Right kidney (tissue), 1 donor: Measurements from ENCODE around the gene SLC25A25.
"Not testable (repeated sequence)": the region's sequence is repeated elsewhere in the genome, so short reads cannot be mapped to it uniquely, and the experiment has no call there.

Experiments
- DNase-seq: peaks from one replicate; pipeline ENCODE4 v3.0.0-alpha.2; 2016

The SLC25A25 gene

DNA sequence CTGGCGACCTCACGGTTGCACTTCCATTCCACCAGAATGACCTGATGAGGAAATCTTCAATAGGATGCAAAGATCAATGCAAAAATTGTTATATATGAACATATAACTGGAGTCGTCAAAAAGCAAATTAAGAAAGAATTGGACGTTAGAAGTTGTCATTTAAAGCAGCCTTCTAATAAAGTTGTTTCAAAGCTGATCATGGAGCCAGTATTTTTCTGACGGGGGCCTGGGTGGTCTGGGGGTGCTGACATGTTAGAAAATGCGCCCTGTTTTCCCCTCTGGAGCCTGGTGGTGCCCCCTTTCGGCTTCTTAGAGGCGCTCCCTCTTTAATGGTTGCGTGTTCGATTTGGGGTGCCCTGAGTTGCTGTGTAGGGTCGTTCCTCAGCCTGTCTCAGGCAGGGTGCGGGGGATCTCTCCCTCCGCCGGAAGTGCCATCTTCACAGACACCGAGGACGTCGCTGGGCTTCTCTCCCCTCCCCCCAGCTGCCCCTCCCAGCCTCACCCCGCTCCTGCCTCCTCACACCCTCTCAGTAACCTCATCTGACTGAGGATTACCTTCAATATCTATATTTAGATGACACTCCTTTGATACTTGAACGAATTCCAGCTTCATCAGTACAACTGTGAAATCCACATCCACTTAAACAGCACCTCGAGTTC, 41.1 kb downstream of the SLC25A25 start:
- no peak for DNase-seq

DNA sequence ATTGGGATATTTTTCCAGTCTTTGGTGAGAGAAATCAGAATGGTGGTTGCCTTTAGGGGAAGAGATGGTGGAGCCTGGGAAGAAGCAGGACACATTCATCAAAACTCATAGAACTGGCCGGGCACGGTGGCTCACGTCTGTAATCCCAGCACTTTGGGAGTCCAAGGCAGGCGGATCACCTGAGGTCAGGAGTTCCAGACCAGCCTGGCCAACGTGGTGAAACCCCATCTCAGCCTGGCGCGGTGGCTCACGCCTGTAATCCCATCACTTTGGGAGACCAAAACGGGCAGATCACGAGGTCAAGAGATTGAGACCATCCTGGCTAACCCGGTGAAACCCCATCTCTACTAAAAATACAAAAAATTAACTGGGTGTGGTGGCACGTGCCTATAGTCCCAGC, 43.7 kb downstream of the SLC25A25 start:
- not testable (repeated sequence) for DNase-seq

DNA sequence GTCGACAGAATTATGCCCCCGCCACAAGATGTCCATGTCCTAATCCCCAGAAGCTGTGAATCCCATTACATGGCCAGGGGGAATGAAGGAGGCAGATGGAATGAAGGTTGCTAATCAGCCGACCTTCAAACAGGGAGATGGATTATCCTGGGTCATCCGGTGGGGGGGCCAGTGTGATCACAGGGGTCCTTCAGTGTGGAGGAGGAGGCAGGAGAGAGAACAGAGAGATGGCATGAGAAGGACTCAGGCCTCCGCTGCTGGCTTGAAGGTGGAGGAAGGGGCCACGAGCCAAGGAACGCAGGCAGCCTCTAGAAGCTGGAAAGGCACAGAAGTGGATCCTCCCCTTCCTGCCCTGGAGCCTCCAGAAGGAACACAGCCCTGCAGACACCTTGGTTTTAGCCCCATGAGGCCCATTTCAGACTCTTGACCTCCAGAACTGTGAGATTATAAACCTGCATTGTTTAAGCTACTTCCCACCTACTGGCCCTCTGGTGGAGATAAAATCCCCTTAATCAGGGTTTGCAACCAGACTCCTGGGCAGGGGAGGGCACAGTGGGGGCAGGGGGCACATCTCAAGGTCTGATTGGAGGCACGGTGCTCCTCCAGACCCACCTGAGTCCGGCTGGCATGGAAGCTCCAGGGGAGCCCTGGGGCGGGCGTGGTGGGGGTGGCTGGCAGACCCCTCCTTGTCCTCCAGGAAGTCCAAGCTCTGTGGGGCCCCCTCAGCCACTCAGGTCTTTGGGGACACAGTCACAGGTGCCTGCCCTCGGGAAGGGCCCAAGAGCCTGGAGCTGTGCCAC, 45.7 kb downstream of the SLC25A25 start:
- DNase-seq = no peak

DNA sequence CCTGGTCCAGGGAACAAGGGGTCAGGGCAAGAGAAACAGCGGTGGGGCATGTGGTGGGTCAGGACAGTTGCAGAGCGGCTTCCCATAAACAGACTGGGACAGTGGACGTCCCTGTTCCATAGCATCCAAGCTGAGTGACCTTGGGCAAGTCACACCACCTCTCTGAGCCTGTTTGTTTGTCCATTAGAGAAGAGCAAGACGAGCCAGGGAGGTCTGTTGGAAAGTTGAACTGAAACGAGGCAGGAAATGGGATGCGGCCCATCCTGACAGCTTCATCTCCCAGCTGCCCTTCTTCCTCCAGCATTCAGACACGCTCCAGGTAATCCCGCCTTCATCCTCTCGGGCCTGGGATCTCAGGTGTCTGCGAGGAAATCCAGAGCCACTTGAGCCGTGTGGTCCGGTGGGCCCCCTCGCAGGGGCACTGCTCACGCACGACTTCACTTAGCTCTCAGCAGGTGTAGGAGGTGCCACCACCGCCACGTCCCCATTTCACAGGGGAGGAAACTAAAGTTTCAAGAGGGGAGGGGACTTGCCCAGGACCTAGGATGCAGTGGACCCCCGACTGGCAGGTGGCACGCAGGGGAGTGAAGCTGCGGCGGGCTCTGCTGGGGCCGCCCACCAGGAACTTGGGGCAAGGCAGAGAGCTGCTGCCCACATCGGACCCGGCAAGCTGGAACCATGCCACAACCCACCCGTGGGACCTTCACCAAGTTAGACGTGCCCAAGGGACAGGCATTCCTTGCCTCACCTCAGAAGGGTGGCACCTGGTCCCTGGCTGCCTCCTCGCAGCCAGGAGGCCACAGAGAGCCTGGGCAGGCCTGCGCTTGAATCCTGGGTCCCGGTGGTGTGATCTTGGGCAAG, 46.5 kb downstream of the SLC25A25 start:
- peak; percentile 25 for DNase-seq

DNA sequence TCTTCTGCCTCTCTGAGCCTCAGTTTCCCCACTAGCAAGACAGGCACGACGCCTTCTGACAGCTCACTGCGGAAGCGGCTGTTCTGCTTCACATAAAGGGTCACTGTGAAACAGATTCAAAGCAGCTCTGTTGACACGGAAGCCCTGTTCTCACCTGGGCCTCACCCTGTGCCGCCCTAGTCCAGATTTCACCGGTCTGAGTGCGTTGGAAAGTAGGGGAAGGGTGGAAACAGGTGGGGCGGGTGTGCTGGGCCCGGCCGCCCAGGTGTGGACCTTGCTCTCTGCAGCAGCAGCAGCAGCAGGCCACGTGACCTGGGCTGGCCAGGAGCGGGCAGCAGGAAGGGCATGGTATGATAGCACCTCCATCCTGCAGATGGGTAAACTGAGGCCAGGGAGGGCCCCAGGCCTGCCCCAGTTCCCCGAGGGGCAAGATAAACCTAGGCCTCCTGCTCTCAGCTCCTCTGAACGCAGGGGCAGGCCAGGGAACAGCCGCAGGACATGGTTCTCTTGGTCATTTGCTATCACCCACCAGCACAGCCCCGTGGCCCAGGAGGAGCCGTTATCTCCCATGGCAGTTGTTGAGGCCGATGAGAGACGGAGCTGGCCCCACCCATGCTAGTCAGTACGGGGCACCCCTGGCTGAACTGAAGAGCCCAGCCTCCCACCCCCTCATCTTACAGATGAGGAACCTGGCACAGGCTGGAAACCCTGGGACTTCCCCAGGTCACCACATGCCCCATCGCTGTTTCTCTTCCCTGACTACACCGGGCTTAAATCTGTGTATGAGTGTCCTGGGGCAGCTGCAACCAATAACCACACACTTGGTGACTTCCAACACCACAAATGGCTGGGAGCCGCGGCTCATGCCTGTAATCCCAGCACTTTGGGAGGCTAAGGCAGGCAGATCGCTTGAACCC, 47.4 kb downstream of the SLC25A25 start:
- peak; percentile 23 for DNase-seq

DNA sequence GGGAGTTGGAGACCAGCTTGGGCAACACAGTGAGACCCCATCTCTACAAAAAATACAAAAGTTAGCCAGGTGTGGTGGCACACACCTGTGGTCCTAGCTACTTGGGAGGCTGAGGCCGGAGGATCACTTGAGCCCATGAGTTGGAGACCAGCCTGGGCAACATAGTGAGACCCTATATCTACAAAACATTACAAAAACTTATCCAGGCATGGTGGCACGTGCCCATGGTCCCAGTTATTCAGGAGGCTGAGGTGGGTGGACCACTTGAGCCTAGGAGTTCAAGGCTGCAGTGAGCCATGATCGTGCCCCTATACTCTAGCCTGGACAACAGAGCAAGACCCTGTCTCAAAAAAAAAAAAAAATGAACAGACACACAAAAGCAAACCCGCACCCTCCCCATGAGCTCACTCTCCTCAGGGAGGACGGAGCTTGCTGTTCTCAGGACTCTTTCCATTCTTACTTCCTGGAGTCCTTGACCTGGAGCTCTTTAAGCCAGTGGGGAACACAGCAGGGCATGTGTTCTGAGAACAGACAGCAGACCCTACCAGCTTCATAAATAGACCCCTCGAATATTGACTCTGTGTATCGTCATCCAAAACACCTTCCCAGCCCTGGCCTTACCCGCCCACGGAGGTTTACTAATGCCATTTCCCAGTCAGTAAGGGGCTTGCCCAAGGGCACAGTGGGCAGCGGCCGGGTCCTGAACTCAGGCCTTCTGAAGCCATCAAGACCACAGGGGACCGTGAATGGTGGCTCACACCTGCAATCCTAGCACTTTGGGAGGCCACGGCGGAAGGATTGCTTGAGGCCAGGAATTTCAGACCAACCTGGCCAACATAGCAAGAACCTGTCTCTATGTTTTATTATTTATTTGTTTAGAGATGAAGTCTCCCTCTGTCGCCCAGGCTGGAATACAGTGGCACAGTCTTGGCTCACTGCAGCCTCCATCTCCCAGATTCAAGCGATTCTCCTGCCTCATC, 48.4 kb downstream of the SLC25A25 start:
- DNase-seq = no peak

DNA sequence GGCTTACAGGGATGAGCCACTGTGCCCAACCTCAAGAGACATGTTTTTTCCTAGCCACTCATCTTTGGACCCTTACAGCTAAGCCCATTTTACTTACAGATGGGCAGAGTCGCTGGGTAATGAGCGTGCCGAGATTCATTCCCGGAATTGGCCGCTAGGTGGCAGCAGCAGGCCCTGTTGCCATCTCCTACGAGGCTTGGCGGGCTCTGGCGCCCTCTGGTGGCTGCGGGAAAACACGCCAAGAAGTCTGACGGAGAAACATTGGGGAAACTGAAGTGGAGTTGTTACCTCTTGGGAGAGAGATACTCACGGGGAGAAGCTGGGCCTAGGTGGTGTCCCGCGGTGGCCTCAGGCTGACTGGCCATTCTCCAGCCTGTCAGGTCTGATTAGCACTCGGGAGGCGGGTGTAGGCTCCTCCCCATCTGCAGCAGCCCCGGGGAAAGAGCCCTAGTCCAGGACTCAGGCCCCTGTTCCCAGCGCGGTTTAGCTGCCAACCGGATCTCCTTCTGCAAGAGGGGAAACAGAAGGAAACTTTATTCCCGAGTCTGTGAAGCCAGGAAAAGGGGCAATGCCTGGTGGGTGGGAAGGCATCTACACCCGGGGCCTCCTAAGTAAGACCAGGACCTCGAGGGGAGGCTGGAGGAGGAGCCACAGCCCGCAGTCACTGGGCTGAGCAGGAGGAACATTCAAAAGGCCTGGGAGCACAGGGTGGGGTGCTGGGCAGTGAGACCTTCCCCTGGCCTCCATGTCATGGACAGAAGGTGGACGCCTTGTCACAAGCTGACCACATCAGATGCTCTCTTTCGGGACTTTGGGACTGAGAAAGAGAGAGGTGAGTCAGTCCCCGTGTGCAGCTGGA, 49.8 kb downstream of the SLC25A25 start:
- peak; percentile 75 for DNase-seq

DNA sequence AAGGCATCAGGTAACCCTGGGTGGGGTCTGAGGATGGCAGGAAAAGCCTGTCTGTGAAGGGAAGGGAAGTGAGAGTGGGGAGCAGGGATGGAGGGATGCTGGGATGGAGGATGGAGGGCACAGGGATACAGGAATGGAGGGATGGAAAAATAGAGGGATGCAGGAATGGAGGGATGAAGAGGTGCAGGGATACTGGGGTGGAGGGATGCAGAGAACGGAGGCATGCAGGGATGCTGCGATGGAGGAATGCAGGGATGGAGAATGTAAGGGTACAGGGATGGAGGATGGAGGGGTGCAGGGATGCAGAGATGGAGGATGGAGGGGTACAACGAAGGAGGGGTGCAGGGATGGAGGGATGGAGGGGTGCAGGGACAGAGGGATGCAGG, 50.4 kb downstream of the SLC25A25 start:
- DNase-seq = no peak

DNA sequence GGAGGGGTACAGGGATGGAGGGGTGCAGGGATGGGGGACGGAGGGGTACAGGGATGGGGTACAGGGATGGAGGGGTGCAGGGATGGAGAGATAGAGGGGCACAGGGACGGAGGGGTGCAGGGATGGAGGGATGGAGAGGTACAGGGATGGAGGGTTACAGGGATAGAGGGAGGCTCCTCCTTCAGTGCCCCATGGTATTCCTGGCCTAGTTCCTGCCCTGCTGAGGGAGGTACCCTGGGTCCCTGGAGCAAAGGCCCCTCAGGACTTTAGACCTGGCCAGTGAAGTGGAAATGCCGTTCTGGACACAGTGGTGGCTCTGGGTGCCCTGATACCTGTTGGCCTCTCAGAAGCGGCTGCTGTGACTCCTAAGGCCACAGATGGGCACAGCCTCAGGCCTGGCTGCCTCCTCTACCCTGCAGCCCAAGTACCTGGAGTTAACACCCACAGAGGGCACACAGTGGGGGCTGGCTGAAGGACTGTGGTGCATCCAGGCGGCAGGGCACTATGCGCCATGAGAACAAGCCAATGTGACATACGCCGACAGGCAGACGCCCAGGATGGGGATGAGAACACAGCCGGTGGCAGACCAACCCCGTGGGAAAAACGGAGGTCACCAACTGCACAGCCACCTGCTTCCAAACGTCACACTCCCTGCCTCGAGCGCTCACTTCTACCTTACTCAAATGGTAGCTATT, 51.1 kb downstream of the SLC25A25 start:
- DNase-seq = no peak

DNA sequence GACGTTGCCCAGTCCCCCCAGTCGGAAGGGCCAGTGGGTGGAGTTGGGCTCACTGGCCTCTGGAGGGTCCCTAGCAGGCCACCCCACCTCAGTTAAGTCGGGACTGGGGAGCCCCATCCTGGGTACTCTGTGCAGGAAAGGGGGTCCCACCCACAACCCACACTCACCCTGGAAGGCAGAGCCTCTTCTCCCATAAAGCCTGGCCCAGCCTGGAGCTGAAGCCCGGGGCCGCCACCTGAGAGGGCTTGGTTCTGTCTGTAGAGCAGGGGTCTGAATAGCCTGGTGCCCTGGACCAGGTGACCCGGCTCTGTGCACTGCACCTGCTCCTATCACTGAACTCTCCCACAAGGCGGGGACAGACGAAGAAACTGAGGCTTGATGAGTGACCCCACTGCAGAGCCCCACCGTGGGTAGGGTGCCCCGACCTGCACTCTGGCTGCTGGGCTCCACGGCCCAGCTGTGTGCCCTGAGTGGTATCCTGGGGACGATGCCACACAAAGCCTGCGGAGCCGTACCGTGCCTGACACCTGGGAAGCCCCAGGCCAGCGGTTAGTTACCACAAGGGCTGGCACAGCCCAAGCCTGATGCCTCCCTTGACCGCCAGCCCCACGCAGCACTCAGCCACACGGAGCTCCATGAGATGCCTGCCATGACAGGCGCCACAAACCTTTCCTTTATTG, 52.2 kb downstream of the SLC25A25 start:
- no peak for DNase-seq

DNA sequence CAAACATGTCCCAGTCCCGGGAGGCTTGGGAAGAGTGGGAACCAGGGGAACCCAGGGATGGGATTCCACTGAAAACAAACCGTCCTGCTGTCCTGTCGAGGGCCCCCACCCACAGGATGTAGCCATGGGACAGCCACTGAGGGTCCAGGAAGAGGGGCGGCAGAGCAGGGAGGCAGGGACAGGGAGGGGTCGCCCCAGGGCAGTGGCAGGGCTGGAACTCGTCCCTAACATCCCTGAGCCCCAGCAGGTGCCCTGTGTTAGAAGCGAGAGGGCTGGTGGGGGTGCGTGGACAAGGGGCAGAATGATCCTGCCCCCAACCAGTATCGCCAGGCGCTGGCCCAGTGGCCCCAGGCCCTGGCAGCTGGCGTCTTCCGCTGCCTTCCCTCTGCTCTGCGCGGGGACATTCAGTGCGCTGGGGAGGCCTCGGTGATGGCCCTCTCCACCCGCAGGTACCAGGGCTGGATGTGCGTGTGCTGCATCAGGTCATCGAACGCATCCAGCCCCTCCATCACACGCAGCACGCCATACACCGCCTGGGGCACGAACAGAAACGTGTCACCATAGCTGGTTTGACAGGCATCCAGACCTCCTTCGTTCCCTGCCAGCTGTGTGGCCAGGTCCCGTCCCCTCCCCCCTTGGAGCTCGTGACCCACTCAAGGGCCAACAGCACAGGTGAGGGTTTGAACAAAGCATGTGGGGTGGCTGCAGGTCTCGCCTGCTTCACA, 52.9 kb downstream of the SLC25A25 start:
- DNase-seq = no peak

DNA sequence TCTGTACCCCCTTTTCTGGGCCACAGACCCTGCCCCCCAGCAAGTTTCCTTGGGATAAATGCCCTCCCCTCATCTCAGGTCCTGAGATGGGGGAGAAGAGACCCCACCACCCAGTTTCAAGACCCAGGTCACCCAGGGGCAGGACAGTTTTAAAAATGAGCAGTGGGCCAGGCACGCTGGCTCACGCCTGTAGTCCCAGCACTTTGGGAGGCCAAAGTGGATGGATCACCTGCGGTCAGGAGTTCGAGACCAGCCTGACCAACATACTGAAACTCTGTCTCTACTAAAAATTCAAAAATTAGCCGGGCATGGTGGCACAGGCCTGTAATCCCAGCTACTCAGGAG, 53.4 kb downstream of the SLC25A25 start:
- no peak for DNase-seq

DNA sequence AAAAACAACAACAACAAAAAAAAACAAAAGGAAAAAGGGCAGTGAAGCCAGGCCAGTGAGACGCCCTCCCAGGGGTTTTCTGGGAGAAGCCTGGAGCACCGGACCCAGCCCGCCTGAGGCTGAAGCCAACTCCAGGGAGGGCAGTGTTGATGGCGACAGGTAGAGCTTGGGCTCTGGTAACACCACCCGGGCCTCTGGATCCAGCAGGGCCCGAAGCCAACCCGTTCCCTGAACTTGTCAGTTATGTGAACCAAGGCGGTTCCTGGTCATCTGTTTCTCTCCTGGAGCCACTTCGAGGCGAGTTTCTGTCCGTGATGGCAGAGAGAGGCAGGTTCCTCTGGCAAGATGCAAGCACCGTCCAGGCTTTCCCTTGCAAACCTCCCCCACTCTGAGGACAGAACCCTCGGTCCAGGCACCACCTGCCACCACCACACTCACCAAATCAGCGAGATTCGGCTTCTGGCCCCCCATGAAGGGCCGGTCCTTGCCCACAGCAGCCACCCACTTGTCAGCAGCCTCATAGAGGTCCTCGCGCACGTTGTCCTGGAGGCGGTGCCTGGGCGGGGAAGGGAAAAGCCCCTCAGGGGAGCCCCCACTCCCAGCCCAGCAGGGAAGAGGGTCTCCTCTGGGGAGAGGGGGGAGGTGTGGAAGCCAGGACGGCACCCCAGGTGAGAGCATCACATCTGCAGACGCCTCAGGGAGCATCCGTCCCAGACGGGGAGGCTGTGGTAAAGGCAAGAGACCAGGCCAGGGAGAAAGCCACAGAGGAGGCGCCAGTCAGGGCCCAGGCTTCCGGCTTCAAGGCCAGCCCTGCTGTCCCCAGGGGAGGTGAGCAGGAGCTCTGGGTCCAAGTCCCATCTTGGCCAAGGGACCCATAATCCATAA, 54.1 kb downstream of the SLC25A25 start:
- no peak for DNase-seq

DNA sequence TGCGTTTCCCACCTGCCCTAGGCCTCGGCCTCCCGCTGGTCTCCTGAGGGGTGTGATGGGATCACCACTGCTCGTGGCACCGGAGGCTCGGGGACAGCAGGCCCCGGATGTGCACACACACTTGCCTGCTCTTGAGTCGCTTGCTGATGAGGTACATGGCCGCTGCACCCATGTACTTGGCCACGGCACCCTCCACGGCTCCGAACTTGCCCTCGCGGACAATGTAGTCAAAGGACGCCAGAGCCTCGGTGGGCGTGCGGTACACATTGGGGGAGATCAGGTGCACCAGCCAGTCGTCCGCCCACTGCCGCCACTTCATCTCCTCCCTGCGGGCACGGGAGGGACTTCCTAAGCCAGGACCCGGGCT, 54.8 kb downstream of the SLC25A25 start:
- no peak for DNase-seq

DNA sequence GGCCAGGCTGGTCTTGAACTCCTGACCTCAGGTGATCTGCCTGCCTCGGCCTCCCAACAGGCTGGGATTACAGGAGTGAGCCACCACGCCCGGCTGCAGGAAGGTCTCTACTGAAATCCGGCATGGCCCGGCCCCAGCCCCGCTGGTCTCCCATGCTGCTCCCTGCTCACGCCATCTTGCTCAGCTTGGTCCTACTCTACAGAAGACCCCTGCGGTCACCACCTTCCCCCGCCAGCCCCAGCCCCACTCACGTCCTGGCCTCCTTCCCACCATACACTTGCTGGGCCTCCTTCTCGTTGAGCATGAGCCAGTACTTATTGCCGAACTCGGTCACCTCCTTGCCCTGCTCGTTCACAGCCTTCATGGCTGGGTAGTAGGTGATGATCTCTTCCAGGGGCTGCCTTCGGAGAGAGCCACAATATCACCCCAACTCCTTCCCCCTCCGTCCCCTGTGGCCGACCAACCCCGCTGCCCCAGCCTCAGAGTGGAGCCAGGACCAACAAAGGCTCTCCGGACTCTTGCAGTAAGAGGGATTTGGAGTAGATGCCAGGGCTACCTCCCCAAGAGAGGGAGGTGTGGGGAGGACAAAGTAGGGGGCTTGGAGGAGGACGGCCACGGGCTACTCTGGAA, 55.5 kb downstream of the SLC25A25 start:
- no peak for DNase-seq

DNA sequence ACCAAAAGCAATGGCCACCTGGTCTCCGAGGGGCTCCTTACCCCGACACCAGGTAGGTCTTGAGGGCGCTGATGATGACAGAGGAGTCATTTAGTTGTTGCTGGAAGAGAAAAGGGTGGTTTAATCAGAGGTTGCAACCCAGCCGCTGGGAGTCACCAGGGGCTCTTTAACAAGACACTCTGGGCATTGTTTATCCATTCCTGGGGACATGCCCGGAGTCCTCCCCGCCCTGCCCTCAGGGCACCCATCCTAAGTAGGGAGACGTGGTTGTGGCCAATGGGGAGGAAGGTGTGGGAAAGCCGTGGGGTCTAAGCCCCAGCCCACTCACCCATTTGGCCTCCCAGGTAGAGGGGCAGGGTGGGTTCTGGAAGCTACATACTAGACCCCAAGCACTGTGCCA, 56.4 kb downstream of the SLC25A25 start:
- no peak for DNase-seq
